ENCODE results near the gene COL12A1.

DNA sequence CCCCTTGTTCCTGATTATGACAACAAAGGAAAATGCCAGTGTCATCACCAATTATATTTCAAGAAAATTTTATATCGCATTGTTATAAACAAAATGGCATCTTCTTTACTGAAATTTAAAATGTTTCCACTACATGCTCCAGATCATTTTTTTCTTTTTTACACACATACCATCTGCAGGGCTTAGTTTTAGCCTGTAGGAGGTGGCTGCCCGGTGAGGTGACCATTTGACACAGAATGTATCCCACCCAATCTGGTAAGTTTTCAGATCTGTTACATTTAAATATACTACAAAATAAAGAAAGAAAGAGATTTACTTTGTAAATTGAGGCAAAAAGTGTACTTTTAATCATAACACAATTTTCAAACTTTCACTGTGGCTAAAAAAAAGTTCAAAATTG, 81.8 kb downstream of the COL12A1 start:
- TF ChIP-seq GATA2 (IDR thresholded peaks at IDR 0.05; ENCODE audit: low read depth, low read length) = no peak
- TF ChIP-seq GATA3 (IDR thresholded peaks at IDR 0.05; ENCODE audit: low read depth, low read length) = no peak

All from SH-SY5Y (cell line).